HEK293 (cell line): Measurements from ENCODE around the gene INO80C.

Experiments used
- ZFP3 ChIP-seq: fragments of 450-650 bp; formaldehyde crosslinking; IDR thresholded peaks from 2 replicates; pipeline ENCODE4 v1.5.1; 2016; ENCODE audit warnings: low read depth, missing biosample characterization, missing genetic modification characterization
- ZNF274 ChIP-seq, 2 experiments: fragments of 200-500 bp in 1 of 2; fragments of 450-650 bp in 1 of 2; sonication (Bioruptor generic) in 1 of 2; formaldehyde crosslinking in 1 of 2; IDR thresholded peaks; 2 replicates each; pipeline versions ENCODE4 v1.5.1 to v1.6.1; 2014 to 2016; ENCODE audit warnings: borderline replicate concordance in 1 of 2, inconsistent platforms in 1 of 2, low read length in 1 of 2, missing biosample characterization in 1 of 2, missing genetic modification characterization in 1 of 2

DNA sequence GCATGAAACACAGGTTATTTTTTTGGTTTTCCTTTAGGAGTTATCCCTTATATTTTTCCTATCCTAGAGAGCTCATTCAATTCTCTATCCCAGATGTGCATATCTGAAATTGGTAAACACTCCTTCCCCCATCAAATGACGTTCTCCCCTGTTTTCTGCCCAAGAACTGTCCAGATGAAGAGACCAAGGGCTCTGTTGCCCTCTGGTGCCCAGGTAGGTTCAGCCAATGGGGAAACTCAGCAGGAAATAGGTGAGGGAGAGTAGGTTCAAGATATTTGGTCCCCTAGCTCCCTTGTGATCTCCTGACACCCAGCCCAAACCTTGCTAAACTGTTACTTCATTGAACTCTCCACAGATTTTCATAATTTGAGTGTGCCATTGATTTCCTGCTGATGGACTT is 14.1 kb upstream of the INO80C start:
- TF ChIP-seq ZNF274 (IDR thresholded peaks at IDR 0.05; ENCODE audit: low read length) = no peak
- no peak for TF ChIP-seq ZNF274 (tag by site-specific recombination; IDR thresholded peaks at IDR 0.05; ENCODE audit: borderline replicate concordance)
- TF ChIP-seq ZFP3 (tag by site-specific recombination) = no peak
